Liver (tissue), 9 donors: ENCODE data around the gene SNAP25. TPM values are rescaled to one million over a fixed set of nuclear protein-coding genes. Genes with fewer than 3 reads are reported as not detected.

Experiments
- DNase-seq: peaks from one replicate; pipeline ENCODE4 v3.0.0-alpha.2; 2017; ENCODE audit warnings: low spot score
- H3K27ac ChIP-seq, 2 donors: one replicate each; pipeline ENCODE4 v1.7.0; 2013; ENCODE audit warnings: inconsistent platforms in 2 of 2, low read length in 2 of 2, control low read depth in 1 of 2, low read depth in 1 of 2, mild to moderate bottlenecking in 1 of 2
- H3K27me3 ChIP-seq, 4 donors: one replicate each; pipeline versions ENCODE4 v1.6.1 to v1.7.0; 2013; ENCODE audit warnings: low read length in 3 of 4, inconsistent platforms in 1 of 4, mild to moderate bottlenecking in 1 of 4, moderate library complexity in 1 of 4; ENCODE audit not compliant: control insufficient read depth in 4 of 4, insufficient read depth in 4 of 4
- H3K36me3 ChIP-seq, 4 donors: one replicate each; pipeline versions ENCODE4 v1.6.1 to v1.7.0; 2013; ENCODE audit warnings: low read length in 3 of 4, mild to moderate bottlenecking in 3 of 4, low read depth in 1 of 4, moderate library complexity in 1 of 4; ENCODE audit not compliant: control insufficient read depth in 4 of 4, insufficient read depth in 3 of 4
- H3K4me1 ChIP-seq, 4 donors: one replicate each; pipeline versions ENCODE4 v1.6.1 to v1.7.0; 2013; ENCODE audit warnings: low read length in 3 of 4, mild to moderate bottlenecking in 3 of 4, moderate library complexity in 1 of 4; ENCODE audit not compliant: control insufficient read depth in 4 of 4, insufficient read depth in 4 of 4
- H3K4me3 ChIP-seq, 3 donors: one replicate each; pipeline versions ENCODE4 v1.6.1 to v1.7.0; 2013; ENCODE audit warnings: low read length in 3 of 3, control low read depth in 1 of 3, low read depth in 1 of 3, mild to moderate bottlenecking in 1 of 3
- H3K9ac ChIP-seq, 2 donors: one replicate each; pipeline ENCODE4 v1.7.0; 2013; ENCODE audit warnings: low read length in 2 of 2, mild to moderate bottlenecking in 2 of 2, moderate library complexity in 2 of 2, control low read depth in 1 of 2, low read depth in 1 of 2
- H3K9me3 ChIP-seq, 4 donors: one replicate each; pipeline versions ENCODE4 v1.6.1 to v1.7.0; 2013; ENCODE audit warnings: low read length in 3 of 4; ENCODE audit not compliant: control insufficient read depth in 4 of 4
- EGR1 ChIP-seq, 2 donors: IDR thresholded peaks; 2 replicates each; pipeline ENCODE4 v1.6.1; 2016 to 2018; ENCODE audit warnings: antibody characterized with exemption in 2 of 2, low read depth in 2 of 2
- FOXA1 ChIP-seq: IDR thresholded peaks from 2 replicates; pipeline ENCODE4 v1.6.1; 2016; ENCODE audit warnings: antibody characterized with exemption
- FOXA2 ChIP-seq: IDR thresholded peaks from 2 replicates; pipeline ENCODE4 v1.6.1; 2016; ENCODE audit warnings: antibody characterized with exemption
- GABPA ChIP-seq, 2 donors: IDR thresholded peaks in 1 of 2; conservative IDR thresholded peaks in 1 of 2; 2 replicates each; pipeline ENCODE4 v1.6.1; 2016; ENCODE audit warnings: antibody characterized with exemption in 2 of 2, mild to moderate bottlenecking in 1 of 2, moderate library complexity in 1 of 2
- HNF4A ChIP-seq, 2 donors: conservative IDR thresholded peaks; 2 replicates each; pipeline ENCODE4 v1.6.1; 2016; ENCODE audit warnings: antibody characterized with exemption in 2 of 2, mild to moderate bottlenecking in 2 of 2
- HNF4G ChIP-seq: IDR thresholded peaks from 2 replicates; pipeline ENCODE4 v1.6.1; 2016; ENCODE audit warnings: antibody characterized with exemption
- JUND ChIP-seq, 2 donors: IDR thresholded peaks; 2 replicates each; pipeline ENCODE4 v1.6.1; 2016; ENCODE audit warnings: antibody characterized with exemption in 2 of 2
- MAX ChIP-seq: IDR thresholded peaks from 2 replicates; pipeline ENCODE4 v1.6.1; 2016; ENCODE audit warnings: antibody characterized with exemption
- NR2F2 ChIP-seq: IDR thresholded peaks from 2 replicates; pipeline ENCODE4 v1.6.1; 2016; ENCODE audit warnings: antibody characterized with exemption
- RAD21 ChIP-seq, 2 donors: IDR thresholded peaks; 2 replicates each; pipeline ENCODE4 v1.6.1; 2016; ENCODE audit warnings: antibody characterized with exemption in 2 of 2, mild to moderate bottlenecking in 2 of 2
- RXRA ChIP-seq, 2 donors: IDR thresholded peaks; 2 replicates each; pipeline ENCODE4 v1.6.1; 2017 to 2018; ENCODE audit warnings: antibody characterized with exemption in 2 of 2, mild to moderate bottlenecking in 1 of 2
- SP1 ChIP-seq: IDR thresholded peaks from 2 replicates; pipeline ENCODE4 v1.6.1; 2018; ENCODE audit warnings: antibody characterized with exemption, mild to moderate bottlenecking
- TAF1 ChIP-seq: conservative IDR thresholded peaks from 2 replicates; pipeline ENCODE4 v1.6.1; 2016; ENCODE audit warnings: antibody characterized with exemption, mild to moderate bottlenecking
- YY1 ChIP-seq: IDR thresholded peaks from 2 replicates; pipeline ENCODE4 v1.6.1; 2016; ENCODE audit warnings: antibody characterized with exemption, mild to moderate bottlenecking
- ZBTB33 ChIP-seq: IDR thresholded peaks from 2 replicates; pipeline ENCODE4 v1.6.1; 2016; ENCODE audit warnings: antibody characterized with exemption
- WGBS: extraction: QIAGEN DNeasy Blood & Tissue Kit; methylation state at CpG from one replicate; pipeline ENCODE4 v1.1.7; 2013; 5-methylcytosine and 5-hydroxymethylcytosine counted together
- polyA plus RNA-seq, 2 donors: library from polyadenylated mRNA; stranded (reverse) in 1 of 2; unstranded in 1 of 2; fragments of 200-250 nt in 1 of 2; fragments of >200 nt in 1 of 2; fragmentation: Nextera tagmentation in 1 of 2; extraction: Ambion mirVana in 1 of 2; gene quantifications; one replicate each; pipeline versions ENCODE4 v1.2.1 to v1.2.3, GENCODE V29; 2013 to 2015
- total RNA-seq, 2 donors: library from RNA; depleted of rRNA; stranded (reverse); fragments of >200 nt; gene quantifications; one replicate each; pipeline ENCODE4 v1.2.3, GENCODE V29; 2014
- TF ChIP-seq, protein P1 (sequence below): IDR thresholded peaks from 2 replicates; pipeline ENCODE4 v1.6.1; 2016; ENCODE audit warnings: antibody characterized with exemption, mild to moderate bottlenecking
- TF ChIP-seq, protein P2 (sequence below): fragments of 150-350 bp; IDR thresholded peaks from 2 replicates; pipeline ENCODE4 v1.5.1; 2017; ENCODE audit warnings: improper control_type of control experiment, low read depth, low read length; ENCODE audit not compliant: missing input control
- TF ChIP-seq, protein P3 (sequence below): IDR thresholded peaks from 2 replicates; pipeline ENCODE4 v1.6.1; 2016; ENCODE audit warnings: antibody characterized with exemption
- donor health status: healthy.
- donor health status: healthy.
- donor health status: healthy.
- donor health status: healthy.
- donor health status: healthy.

Gene SNAP25
- total and polyA plus RNA-seq, 4 donors, result 0.32 to 2.7 (median 0.56) TPM

GRCh38 chr20:10261702-10262101, 43.1 kb downstream of the SNAP25 start:
- Histone ChIP-seq H3K36me3 (peaks cover 0 to 3% (median 0%) of the 10 kb centered on the region in 4 donors), H3K27me3 (no peaks in the 10 kb centered on the region), H3K4me3 (no peak overlapping the region), H3K27ac (no peak overlapping the region), H3K9me3 (no peaks in the 10 kb centered on the region), H3K9ac (no peak overlapping the region), H3K4me1 (peaks cover 2 to 21% (median 11%) of the 10 kb centered on the region in 4 donors)
- 94% methylated on average over 2 of the region's 2 CpGs for WGBS
- no peak for DNase-seq
- no peak for TF ChIP-seq TAF1
- no peak for TF ChIP-seq RXRA (IDR thresholded peaks at IDR 0.05)
- TF ChIP-seq ZBTB33, result no peak
- TF ChIP-seq YY1, result no peak
- no peak for TF ChIP-seq FOXA1
- no peak for TF ChIP-seq EGR1 (IDR thresholded peaks at IDR 0.05; ENCODE audit: low read depth in 2 of 2)
- TF ChIP-seq, protein P1, sequence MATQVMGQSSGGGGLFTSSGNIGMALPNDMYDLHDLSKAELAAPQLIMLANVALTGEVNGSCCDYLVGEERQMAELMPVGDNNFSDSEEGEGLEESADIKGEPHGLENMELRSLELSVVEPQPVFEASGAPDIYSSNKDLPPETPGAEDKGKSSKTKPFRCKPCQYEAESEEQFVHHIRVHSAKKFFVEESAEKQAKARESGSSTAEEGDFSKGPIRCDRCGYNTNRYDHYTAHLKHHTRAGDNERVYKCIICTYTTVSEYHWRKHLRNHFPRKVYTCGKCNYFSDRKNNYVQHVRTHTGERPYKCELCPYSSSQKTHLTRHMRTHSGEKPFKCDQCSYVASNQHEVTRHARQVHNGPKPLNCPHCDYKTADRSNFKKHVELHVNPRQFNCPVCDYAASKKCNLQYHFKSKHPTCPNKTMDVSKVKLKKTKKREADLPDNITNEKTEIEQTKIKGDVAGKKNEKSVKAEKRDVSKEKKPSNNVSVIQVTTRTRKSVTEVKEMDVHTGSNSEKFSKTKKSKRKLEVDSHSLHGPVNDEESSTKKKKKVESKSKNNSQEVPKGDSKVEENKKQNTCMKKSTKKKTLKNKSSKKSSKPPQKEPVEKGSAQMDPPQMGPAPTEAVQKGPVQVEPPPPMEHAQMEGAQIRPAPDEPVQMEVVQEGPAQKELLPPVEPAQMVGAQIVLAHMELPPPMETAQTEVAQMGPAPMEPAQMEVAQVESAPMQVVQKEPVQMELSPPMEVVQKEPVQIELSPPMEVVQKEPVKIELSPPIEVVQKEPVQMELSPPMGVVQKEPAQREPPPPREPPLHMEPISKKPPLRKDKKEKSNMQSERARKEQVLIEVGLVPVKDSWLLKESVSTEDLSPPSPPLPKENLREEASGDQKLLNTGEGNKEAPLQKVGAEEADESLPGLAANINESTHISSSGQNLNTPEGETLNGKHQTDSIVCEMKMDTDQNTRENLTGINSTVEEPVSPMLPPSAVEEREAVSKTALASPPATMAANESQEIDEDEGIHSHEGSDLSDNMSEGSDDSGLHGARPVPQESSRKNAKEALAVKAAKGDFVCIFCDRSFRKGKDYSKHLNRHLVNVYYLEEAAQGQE, result no peak
- no peak for TF ChIP-seq JUND (IDR thresholded peaks at IDR 0.05)
- TF ChIP-seq GABPA (IDR thresholded peaks at IDR 0.05 in 1 of 2, conservative IDR thresholded peaks at IDR 0.05 in 1 of 2), result no peak
- no peak for TF ChIP-seq RAD21 (IDR thresholded peaks at IDR 0.05)
- no peak for TF ChIP-seq SP1
- no peak for TF ChIP-seq FOXA2
- no peak for TF ChIP-seq MAX
- TF ChIP-seq, protein P2, sequence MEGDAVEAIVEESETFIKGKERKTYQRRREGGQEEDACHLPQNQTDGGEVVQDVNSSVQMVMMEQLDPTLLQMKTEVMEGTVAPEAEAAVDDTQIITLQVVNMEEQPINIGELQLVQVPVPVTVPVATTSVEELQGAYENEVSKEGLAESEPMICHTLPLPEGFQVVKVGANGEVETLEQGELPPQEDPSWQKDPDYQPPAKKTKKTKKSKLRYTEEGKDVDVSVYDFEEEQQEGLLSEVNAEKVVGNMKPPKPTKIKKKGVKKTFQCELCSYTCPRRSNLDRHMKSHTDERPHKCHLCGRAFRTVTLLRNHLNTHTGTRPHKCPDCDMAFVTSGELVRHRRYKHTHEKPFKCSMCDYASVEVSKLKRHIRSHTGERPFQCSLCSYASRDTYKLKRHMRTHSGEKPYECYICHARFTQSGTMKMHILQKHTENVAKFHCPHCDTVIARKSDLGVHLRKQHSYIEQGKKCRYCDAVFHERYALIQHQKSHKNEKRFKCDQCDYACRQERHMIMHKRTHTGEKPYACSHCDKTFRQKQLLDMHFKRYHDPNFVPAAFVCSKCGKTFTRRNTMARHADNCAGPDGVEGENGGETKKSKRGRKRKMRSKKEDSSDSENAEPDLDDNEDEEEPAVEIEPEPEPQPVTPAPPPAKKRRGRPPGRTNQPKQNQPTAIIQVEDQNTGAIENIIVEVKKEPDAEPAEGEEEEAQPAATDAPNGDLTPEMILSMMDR, result no peak
- TF ChIP-seq, protein P3, sequence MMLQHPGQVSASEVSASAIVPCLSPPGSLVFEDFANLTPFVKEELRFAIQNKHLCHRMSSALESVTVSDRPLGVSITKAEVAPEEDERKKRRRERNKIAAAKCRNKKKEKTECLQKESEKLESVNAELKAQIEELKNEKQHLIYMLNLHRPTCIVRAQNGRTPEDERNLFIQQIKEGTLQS, result no peak
- TF ChIP-seq HNF4A (conservative IDR thresholded peaks at IDR 0.05), result no peak
- TF ChIP-seq NR2F2, result no peak
- TF ChIP-seq HNF4G, result no peak
